NCI-H1092 treated with DMSO at 0.1 percent for 48 hours (cell line): ENCODE data around the gene RAB6B.

Experiments
- DNase-seq: peaks from one replicate; lab custom pipeline; 2025; lab: John Stamatoyannopoulos, UW

The RAB6B gene

GRCh38 chr3:133930341-133930933 is 34.8 kb upstream of the RAB6B start:
- peak; percentile 58 for DNase-seq

GRCh38 chr3:133928903-133929607 is 33.4 kb upstream of the RAB6B start:
- no peak for DNase-seq

DNA sequence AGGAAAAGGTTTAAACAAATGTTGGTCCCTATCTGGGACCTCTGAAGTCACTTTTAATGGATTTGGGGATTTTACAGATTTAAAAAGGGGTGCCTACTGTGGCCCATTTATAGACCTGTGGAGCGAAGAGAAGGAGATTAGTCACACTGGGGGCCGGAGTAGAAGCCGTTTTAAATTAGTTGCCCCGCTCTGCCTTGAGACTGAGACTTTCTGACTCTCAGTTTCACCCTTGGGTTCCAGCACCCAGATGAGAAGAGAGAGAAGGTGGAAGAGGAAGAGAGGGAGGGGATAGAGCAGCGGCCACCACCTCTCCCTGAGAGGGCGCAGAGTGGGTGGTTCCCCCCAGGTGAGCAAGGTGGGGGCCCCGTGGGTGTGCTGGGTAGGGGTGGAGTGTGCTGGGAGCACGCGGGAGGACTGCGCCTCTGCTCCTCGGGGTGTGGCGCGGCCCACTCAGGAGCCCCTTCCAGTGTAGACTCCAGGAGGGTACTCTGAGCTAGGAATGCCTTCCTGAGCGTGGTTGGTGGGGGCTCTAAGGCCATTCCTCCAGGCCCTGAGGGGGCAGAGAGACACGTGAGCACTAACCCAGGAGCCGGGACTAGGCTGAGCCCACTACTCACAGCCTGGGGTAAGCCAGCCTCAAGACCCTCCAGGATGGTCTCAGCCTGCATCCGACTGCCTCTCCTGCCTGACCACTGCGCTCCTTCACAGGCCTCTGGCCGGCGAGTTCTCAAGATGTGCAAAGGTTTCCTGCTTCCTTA is 32.6 kb upstream of the RAB6B start:
- no peak for DNase-seq

DNA sequence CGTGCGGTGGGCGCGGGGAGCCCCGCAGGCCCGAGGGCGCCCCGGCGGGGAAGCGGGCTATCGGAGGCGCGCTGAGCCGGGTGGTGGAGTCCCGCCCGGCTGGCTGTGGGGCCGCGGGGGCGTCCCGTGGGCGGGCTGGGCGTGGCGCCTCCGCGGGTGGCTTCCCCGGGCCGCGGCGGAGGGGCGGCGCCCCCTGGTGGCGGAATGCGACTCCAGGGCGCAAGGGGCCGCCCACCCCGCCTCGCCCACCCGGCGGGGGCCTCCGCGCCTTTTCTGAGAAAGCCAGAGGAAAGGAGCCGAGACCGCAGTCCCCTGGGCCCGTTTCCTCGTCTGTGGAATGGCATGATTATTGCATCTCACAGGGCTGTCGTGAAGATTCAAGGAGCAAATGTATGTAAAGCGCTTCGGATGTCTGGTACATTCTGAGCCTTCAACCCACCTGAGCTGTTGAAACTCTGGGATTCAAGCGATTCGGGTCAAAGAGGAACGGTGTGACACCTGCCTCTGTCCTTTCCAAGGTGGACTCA is 31.9 kb upstream of the RAB6B start:
- DNase-seq, result peak; percentile 16

DNA sequence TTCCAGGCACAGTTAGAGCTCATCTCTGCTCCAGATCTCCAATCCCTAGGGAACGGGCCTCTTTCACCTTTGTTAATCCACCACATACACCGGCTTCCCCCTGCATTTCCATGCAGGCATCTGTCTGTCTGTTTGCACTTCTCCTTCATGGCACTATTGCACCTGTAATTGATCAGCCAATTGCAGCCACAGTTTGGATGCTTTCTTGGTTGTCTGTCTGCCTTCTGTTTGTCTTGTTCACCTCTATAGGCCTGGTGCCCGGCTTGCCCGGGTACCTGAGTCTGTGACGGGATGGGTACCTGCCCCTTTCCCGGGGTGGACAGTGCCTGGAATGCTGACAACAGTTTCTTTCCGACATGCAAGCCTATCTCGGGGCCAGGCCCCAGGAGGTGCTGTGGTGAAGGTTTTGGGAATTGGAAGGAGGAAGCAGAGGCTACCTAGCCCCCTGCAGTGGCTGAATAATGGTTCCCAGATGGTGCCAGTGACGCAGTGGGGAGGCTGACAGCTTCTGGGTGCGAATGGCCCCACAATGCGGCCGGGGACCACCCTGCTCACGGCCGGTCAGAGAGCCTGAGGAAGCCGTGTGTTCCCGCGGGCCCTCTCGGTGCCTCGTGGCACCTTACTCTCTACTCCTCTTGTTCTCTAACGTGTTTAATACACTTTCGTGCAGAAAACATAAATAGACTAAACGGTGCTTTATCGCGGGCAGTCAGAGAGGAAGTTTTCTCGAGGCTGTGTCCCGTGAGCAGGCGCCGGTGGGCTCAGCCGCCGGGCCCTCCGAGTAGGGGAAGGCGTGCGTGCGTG is 31.3 kb upstream of the RAB6B start:
- peak; percentile 3 for DNase-seq

DNA sequence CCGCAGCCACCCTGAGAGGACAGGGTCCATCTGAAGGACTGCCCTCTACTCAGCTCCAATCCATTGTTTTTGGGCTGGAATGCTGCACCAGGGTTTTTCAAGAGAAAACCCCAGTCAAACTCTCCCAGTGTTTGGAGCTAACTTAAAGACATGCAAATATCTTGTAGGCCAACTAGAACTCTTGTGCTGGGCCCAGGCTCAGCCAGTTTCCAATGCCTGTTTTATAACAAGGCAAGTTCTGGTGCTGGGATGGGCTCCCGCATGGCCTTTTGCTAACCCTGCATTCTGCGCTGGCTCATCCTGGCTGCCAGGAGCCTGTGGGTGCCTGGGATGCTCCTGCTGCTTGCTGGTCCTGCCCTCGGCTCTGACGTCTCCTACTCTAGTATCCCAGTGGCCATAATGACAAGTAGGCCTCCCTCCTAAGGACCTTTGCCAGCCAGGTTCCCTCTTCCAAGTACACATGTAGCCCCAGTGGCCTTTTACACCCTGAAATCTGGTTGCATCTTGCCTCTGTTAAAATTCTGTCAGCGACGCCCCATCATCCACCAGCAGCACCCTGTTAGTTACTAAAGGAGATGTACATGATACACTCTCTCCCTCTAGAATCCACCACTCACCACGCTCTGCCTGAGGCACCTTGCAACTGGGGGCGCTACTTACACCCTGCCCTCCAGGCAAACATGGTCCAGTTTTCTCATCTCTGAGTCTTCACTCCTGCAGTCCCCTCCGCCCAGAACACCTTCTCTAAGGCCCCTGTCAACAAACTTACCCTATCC is 30.5 kb upstream of the RAB6B start:
- no peak for DNase-seq

DNA sequence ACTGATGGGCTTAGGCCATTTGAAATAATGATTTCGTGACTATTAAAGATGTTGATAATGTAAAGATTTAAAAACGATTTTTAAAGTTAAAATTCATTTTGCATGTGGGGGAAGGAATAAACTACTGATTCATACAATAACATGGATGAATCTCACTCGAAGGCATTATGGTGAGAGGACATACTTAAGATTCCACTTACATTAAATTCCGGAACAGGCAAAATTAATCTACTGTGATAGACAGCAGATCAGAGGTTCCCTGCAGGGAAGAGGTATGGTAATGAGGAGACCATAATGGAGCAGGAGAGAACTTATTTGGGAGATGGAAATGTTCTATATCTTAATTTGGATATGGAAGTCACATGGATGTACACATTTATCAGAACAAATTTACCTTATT is 28.4 kb upstream of the RAB6B start:
- DNase-seq, result no peak

GRCh38 chr3:133921592-133921991 is 25.9 kb upstream of the RAB6B start:
- DNase-seq, result no peak

DNA sequence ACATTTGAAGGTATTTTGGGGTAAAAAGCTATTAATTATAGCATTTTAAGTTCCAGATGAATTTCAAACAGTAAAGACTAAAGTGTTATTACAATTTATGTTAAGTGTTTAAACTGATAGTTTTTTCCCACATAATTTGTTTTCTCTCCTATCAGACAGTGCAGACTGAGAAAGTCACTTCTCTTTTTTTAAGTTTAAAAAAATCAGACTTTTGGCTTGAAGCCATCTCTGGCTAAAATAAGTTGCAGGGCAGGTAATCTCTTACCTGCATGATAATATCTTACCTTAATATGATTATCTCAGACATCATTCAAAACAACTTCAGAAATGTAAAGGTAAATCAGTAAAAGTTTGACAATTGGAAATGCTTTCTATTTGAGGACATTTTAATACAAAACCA is 21.5 kb upstream of the RAB6B start:
- no peak for DNase-seq

DNA sequence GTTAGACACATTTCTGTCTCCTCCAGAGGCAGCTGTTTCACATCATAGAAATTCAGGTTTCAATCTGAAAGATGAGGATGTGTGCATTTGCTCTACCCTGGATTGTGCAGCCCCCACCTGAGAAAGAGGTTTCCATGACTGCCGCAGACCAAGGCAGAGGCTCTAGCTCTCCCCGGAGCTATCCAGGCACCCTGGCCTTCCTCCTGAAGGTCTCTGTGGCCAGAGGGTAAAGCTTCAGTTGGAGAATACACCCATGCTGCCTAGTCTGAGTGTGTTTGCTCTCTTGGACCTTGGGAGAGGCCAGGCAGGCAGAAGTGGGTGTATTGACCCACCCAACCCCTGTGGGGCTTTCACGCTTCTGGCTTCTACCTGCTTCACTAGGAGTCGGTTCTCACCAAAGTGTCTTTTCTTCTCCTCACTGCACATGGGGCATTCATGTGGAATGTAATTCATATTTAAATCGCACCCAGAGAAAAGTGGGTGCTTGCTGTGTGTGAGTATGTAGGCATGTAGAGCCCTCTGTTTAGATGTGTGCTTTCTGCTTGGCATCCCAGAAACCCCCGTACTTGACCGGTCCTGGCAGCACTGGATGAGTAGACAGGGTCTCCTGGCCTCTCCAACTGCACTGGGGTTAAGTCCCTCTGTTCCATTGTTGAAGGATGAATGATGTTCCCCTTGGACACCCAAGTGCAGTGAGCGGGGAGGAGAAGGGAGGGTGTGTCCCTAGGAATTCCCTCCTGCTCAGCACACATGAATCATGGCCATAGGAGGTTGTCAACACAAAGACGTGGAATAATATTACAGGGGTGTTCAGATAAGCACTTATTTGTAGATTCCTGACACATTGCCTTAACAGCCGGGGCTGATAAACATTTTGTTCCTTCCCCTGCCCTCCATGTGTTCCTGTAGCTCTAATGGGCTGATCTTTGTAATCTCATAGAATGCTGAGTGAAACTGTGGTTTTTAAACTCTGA is 20.3 kb upstream of the RAB6B start:
- DNase-seq, result no peak

DNA sequence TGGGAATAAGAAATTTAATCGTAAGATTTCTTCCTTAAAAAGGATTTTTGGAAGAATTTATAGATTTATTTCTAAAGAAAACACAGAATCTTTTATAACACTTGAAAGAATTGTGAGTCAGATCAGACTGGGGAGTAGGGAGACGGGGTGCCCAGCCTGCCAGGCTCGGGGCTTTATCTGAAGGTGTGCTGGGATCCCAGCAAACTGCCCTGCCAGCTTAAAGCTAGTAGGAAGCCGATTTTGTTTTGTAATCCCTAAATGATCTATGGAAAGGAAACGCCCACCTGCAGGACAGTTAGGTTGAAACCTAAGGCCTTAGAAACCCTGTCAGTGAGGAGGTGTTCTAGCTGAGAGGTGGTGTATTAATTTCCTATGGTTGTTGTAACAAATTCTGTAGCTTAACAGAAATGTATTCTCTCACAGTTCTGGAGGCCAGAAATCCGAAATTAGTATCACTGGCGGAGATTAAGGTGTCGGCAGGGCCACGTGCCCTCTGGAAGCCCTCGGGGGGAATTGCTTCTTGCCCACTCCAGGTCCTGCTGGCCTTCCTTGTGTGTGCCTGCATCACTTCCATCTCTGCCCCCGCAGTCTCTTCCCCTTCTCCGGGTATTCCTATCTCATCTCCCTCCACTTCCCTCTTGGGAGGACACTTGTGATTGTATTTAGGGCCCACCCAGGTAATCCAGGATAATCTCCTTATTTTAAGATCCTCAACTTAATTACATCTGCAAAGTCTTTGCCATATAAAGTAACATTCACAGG is 19.3 kb upstream of the RAB6B start:
- DNase-seq, result no peak

DNA sequence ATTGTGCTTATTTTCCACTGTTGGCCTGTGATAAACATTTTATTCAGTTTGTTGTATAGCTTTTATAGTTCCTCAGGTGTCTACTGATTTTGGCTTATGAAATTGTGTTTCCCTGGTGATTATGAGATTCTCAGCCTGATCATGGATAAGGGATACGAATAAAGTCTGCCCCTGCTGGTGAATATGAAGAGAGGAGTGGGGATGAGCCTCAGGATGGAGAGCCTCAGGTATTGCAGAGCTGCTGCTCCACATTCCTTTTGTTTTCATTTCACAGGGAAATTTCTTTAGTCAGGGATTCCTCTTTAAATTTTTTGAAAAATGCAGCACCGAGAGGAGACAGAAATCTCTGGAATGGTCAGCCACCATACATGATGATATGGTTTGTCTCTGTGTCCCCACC is 14.7 kb upstream of the RAB6B start:
- no peak for DNase-seq

DNA sequence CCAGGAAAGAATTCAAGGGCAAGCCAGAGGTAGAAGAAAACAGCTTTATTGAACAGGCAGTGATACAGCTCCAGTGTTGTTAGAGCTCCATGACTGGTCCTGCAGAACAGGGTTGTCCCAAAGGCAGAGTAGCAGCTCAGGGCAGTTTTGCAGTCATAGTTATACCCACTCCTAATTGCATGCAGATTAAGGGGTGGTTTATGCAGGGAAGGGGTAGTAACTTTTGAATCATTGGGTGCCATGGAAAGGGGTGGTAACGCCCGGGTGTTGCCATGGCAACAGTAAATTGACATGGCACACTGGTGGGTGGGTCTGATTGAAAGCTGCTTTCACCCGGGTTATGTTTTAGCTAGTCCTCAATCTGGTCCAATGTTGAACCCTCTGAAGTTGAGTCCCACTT is 9.7 kb upstream of the RAB6B start:
- no peak for DNase-seq

GRCh38 chr3:133901847-133902246 is 6.2 kb upstream of the RAB6B start:
- DNase-seq, result no peak

GRCh38 chr3:133901083-133901482 is 5.4 kb upstream of the RAB6B start:
- no peak for DNase-seq

GRCh38 chr3:133899311-133899710 is 3.6 kb upstream of the RAB6B start:
- no peak for DNase-seq

DNA sequence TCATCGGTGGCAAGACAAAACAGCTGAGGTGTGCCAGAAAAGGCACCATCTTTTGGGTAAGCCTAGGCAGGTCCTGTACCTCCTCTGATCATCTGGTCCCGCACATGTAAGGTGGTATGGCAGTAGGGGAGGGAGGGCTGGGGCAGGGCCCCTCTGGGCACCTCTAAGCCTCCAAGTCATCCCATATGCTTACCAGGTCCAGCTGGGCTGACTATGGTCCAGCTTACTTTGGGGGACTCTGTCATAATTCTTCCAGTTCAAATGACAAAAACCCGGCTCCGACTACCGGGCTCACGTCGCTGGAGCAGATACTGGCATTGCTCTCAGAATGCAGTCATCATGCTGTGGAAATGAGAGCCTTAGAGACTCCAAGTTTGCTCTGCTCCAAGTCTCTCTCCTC is 1.9 kb upstream of the RAB6B start:
- DNase-seq, result no peak

GRCh38 chr3:133896002-133896761 is 500 bp upstream of the RAB6B start:
- peak; percentile 36 for DNase-seq
